ENCODE data around the gene SLC29A4.
"Not testable (repeated sequence)": the region's sequence is repeated elsewhere in the genome, so short reads cannot be mapped to it uniquely, and the experiment has no call there.

The SLC29A4 gene

DNA sequence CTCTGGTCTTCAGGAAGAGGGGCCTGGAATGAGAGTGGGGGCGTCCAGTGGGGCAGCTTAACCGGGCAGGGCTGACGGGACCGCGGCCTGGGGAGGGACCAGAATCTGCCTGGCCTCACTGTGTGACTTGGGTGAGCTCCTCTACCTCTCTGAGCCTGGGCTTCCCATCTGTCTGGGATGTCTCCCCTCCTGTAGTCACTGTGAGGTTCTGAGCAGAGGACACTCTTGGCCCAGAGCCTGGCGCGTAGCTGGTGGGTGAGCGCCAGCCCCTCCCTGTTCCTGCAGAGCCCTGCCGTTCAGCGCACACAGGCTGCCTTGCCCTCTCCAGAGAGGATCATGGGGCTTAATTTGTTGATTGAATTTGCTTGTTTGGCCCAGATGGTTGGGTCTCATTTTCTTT is 7.2 kb upstream of the SLC29A4 start:
- not testable (repeated sequence) for DNase-seq

DNA sequence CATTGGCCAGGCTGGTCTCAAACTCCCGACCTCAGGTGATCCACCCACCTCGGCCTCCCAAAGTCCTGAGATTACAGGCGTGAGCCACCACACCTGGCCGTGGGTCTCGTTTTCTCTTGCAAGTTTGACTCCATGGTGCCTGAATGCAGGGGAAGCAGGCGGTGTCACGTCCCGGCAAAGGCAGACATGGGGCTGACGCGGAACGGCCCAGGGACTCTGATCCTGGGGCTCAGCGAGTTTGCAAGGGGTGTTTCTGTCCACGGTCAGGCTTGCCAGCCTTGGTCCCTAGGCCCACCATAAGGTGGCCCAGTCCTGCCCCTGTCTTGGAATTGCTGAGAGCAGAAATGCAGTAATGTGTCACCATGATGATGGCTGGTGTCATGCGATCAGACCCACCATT is 6.6 kb upstream of the SLC29A4 start:
- DNase-seq: not testable (repeated sequence)

DNA sequence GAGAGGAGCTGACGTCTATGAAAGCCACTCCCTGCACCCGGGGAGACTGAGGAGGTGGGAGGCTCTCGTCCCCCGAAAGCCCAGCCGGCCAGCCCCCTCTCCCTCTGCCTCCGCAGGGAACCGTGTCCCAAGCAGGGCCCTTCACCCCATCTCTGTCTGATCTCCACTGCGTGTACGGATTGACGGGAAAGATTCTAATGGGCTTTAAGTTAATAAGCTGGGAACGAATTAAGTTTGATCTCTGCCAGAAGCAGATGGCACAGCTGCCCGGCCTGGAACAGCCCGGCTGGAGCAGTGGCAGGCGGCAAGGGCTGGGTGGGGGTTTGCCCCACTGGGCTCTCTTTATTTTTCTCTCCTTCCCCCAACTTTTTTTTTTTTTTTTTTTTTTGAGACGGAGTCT is 6.1 kb upstream of the SLC29A4 start:
- DNase-seq: no peak

DNA sequence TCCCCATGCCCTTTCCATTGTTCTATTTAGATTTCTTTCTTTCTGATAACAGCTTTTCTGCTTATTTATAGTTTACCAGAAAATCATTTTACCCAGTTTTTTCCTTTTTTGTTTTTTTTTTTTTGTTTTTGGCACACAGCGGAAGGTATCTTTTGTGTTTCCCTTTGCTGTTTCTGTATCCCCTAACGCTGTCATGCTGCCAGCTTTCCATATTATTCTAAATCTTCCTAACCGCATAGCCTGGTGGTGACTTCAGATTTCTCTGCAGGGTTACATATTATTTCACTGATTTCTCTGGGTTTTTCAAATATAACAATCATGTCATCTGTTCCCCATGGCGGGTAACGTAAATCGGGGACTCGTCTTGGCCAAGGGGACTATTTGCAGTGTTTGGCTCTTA is 4.0 kb upstream of the SLC29A4 start:
- no peak for DNase-seq

DNA sequence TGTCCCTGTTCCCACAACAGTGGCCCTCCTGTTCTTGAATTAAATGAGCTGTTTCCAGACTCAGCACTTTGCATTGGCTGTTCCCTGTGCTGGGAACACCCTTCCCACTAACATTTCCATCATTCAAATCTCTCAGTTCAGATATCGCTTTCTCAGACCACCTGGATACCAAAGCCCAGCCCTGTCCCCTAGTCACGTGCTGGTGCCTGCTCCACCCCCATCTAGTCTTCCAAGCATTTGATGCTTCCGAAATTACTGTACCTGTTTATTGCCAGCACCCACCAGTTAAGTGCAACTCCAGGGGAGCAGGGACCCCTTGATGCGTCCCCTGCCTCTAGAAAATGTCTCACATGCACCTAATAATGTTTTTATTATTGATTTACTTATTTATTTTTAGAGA is 3.0 kb upstream of the SLC29A4 start:
- no peak for DNase-seq

DNA sequence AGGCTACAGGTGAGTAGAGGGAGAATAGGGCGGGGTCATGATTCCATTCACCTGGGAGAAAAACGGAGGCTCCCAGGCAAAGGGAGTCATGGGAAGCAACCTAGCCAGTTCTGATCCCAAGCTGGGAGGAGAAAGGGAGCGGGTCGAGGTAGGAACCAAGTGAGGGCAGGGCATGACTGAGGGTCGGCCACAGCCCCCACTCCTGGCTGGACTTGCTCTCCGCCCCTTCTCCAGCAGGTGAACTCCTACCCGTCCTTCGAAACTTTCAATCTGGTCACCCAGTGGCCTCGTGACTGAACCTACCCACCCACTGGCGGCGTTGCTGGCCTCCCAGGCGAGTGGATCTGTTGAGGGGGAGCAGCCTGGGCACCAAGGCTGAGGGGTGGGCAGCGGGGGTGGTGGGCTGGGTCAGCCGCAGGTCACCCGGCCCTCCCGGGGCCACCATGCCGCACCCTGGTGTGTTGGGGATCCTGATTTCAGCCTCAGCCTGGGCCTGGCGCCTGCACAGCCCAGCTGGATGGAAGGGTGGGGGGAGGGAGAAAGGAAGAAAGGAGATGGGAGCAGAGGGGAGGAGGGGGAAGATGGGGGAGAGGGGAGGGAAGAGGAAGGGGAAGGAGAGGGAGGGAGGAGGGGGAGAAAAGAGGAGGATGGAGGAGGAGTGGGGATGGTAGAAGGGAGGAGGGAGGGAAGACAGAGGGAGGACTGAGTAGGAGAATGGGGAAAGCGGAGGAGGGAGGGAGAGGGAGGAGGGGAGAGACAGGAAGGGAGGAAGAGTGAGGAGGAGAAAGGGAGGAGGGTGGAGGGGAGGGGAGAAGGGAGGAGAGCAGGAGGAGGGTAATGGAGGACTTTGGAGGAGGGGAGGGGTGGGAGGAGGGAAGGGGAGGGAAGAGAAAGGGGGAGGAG is 894 bp upstream of the SLC29A4 start:
- DNase-seq: not testable (repeated sequence)

DNA sequence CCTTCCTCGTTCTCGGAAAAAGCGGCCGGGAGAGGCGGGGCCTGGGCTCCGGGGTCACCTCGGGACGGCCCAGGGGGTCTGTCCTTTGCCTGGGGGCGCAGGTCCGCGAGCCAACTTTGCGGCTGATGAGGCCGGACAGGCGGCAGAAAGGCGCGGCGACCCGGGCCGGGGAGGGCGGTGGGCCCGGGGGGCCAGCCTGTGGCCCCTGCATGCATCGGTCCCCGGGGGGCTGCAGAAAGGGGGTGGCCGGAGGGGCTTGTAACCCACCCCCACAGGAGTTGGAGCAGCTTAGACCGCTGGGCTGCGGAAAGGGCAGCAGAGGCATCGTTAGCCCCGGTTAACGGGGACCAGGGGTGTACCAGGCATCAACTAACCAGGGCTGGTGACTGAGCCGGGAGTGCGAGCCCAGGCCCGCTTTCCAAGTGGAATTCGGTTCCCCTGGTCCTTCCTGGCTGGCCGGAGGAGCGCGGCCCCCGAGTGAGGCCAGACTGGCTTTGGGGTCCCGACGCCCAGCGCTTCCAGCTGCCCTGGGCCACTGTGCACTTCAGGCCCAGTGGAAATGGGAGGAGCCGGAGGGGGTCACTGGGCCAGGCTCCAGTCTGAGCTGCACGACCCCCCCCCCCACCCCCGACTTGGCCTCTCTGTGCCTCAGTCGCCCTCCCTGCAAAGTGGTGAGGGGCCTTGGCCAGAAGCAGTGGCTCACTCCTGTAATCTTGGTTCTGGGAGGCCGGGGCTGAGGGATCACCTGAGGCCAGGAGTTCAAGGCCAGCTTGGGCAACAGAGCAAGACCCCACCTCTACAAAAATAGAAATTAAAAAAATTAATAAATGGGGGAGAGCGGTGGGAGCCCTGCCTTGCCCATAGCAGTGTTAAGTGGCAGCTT is 919 bp downstream of the SLC29A4 start:
- DNase-seq: no peak

DNA sequence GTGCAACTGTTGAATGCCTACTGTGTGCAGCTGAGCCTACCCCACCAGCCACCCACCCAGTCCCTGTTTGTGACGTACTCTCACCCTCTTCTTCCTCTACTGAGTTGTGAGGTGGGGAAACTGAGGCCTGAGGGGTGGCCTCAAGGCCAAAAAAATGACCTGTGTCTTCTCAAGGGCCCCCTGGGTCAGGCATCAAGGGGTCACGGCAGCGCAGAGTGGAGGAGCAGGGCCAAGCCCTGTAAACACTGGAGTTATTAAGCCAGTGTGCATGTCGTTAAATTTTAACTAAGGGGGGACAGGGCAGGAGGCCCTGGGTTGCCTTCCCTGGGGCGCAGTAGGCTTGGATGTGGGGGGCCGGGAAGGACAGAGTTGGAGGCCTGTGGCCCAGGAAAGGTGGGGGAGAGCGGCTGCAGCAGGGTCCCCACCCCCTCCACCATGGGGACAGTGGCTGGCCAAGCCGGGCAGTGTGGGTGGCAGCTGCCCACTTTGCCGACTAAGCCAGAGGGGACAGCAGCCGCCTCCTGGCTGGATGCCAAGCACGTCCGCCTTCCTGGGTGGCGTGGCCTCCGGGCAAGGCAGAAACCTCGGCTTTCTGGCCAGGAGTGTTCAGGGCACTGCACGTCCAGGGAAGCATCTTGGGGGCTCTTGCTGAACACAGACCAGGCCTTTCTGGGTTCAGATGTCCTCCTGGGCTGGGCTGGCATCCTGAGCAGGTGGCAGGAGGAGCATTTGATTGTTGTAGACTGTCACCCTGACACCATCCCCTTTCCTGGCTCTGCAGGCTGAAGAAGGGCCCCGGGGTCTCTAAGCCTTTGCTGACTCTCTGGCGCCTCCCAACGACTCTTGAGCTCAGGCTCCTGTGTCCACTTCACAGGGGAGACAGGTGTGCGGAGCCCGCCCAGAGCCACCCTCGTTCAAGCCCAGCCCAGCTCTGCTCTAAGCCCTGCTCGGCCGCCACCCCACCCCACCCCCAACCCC is 1.9 kb downstream of the SLC29A4 start:
- DNase-seq: no peak

DNA sequence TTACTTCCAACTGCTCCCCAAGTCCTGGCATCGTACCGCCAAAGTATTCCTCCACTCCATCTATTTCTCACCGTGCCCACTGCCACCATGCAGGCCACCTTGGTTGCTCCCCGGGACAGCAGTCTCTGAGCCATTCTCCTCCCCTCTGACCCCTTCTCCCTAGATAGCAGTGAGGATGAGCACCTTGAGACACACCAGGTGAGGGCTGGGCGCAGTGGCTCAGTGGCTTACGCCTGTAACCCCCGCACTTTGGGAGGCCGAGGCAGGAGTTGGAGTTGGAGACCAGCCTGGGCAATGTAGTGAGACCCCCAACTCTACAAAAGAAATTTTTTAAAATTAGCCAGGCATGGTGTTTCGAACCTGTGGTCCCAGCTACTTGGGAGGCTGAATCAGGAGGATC is 4.2 kb downstream of the SLC29A4 start:
- no peak for DNase-seq

DNA sequence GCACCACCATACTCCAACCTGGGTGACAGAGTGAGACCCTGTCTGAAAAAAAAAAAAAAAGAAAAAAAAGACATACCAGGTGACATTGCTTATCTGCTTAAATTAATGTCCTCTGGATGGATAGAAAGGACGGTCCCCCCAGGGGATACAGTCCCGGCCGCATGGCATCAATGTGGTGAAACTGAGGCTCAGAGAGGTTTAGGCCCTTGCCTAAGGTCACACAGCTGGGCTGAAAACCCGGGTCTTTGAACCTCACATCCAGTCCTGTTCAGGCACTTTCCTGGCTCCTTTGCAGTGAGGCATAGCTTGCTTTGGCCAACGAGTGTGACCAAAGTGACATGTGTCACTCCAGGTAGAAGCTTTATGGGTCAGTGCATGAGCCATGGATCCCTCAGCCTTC is 4.6 kb downstream of the SLC29A4 start:
- DNase-seq: not testable (repeated sequence)

DNA sequence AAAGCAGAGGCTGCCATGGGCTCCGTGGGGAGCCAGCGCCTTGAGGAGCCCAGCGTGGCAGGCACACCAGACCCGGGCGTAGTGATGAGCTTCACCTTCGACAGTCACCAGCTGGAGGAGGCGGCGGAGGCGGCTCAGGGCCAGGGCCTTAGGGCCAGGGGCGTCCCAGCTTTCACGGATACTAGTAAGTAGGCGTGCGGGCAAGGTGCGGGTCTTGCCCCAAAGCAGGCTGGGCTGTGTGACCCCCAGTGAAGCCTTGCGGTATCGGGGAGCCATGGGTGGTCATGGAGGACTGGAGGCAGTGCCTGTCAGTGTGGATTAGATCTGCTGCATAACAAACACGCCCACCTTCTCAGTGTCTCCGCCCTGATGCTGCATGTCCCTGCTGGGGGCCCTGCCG is 5.1 kb downstream of the SLC29A4 start:
- DNase-seq: no peak

DNA sequence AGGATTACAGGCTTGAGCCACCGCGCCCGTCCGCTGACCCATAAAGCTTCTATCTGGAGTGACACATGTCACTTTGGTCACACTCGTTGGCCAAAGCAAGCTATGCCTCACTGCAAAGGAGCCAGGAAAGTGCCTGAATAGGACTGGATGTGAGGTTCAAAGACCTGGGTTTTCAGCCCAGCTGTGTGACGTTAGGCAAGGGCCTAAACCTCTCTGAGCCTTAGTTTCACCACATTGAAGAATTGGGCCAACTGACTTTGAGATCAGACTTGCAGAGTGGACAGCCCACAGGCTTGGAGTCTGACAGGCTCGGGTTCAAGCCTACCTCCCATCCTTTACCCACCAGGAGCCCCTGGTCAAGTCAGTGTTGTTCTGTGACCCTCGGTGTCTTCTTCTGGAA is 5.8 kb downstream of the SLC29A4 start:
- DNase-seq: not testable (repeated sequence)

DNA sequence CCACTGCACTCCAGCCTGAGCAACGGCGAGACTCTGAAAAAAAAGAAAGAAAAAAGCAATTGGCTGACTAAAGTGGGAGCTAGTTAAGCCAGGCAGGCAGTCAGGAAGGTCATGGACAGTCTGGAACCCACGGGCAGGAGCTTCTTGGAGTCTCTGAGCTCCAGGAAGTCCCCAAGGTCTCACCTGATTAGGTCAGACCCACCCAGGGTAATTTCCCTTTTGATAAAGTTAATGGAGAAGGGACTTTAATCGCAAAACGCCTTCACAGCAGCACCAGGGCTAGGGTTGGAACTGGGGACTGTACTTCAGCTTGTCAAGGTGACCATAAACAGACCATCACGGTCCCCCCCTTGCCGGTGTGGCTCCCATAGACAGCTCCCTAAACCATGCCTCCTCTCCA is 6.6 kb downstream of the SLC29A4 start:
- DNase-seq: no peak

DNA sequence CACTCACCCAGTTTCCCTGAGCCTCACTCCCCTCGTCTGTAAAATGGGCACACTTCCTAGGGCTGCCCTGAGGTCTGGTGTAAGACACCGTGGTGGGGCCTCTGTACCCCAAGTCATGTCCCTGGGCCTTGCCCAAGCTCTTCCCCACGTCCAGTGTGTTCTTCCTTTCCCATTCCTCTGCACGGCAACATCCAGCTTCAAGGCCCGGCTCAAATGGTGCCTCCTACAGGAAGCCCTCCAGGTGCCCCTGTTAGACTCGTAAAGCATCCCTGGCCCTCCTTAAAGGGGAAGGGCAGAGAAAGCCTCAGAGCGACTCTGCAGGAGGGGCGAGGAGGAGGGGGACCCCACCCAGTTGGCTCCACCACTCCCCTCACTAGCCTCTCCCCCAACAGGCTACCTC is 8.6 kb downstream of the SLC29A4 start:
- DNase-seq: no peak

DNA sequence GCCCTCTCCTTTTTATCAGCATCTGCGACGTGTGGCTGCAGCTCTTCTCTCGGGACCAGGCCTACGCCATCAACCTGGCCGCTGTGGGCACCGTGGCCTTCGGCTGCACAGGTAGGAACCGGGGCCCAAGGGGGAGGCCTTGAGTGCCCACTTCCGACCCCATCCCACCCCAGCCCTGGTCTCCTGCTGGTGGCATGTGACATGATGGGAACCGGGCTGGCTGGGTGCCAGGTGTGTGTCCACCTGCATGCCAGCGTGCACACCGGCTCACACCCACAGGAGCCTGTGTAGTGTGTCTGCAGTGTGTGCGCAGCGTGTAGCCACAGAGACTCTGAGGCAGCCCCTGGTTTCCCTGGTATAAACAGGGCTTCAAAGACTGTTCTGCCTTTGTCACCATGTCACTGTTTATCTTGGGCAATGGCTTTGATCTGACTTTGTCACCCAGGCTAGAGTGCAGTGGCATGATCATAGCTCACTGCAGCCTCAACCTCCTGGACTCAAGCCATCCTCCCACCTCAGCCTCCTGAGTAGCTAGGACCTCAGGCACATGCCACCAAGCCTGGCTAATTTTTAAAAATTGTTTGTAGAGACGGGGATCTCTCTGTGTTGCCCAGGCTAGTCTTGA is 9.1 kb downstream of the SLC29A4 start:
- DNase-seq: not testable (repeated sequence)

DNA sequence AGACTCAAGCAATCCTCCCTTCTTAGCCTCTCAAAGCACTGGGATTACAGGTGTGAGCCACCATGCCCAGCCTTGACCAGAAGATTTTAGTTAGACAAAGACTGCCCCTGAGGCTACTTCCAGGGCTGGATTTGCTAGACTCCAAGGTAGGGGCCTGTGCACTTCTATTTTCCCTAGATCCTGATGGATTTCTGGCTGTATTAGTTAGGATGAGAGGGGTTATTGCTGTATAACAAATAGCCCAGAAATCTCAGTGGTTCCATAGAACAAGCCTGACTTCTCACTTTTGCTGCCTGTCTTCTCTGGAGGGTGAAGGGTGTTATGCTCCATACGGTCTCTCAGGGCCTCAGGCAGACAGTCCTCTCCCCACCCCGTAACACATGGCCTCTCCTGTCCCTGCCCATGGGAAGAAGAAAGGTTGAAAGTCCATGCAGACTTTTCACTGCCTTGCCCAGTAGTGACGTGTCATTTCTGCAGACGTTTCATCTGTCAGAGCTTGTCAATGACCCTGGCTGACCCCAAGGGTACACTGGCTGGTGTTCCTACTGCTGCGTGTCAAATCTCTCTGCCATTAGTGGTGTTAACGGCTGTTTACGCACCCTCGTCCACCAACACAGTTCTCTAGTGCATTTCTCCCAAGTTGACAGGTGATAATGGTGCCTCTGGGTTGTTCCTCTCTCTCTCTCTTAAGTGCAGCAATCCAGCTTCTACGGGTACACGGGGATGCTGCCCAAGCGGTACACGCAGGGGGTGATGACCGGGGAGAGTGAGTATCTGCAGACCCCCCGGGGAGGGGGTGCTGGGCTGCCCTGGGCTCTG is 11.6 kb downstream of the SLC29A4 start:
- DNase-seq: no peak

DNA sequence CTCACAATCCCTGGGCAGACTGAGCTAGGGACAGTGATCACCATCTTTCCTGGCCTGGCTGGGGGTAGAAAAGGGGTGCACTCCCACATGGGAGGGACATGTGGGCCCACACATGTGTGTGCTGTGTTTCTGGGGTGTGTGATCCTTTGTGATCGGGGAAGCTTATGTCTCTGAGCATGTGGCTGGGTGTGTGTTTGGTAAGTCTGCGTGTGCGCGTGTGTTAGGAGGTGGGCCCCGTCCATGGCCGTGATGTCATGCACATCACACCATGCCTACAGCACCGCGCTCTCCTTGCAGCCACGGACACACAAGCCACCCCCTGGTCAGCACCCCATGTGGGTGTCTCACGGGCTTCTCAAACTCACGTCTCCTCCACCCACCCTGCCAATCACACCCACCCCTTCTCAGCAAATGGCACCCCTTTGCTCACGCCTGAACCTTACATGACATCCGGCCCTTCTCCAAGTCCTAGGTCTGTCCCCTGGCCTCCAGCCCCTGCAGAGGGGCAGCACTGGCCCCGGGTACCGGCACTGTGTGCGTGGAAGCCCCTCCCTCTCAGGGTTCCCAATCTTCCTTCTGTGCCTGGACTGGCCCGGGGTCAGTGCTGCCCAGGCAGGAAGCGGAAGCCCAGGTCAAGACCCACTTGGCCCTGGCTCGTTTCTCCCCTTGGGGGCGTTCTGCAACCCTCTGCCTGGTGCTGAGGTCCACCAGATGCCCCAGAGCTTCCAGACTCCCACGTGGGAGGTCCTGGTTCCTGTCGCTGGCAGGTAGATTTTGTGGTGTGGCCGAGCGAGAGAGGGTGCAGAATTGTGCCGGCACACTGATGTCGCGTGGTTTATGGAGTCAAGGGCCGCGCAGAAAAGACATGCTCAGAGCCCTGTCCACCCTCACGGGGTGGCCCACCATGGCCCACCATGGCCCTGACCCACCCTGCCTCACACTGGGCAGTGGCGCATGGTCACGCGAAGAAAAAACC is 12.6 kb downstream of the SLC29A4 start:
- DNase-seq: no peak

DNA sequence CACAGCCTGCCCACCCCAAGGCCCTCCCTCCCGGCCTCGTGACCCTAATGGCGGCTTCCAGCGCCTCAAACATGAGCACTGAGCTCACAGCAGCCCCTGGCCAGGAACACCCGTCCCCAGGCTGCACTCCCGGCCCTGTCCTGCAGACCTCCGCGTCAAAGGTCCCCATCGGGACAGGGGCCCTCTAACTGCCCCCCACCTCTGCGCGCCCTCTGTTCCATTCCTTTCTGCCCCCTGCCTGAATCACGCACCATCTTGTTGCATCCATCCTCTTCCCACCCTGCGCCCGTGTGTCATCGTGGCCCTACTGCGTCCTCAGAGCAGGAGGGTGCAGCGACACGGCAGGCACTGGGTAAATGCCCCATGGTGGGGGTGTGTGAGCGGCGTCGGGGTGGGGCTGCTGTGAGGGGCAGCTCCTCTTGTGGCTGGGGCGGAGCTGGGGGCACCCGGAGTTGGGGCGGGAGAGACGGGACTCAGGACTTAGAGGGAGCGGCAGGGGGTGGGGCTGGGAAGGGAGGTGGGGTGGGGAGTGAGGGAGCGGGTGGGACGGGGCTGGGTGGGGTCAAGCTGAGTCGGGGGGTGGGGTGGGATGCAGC is 13.4 kb downstream of the SLC29A4 start:
- no peak for DNase-seq

DNA sequence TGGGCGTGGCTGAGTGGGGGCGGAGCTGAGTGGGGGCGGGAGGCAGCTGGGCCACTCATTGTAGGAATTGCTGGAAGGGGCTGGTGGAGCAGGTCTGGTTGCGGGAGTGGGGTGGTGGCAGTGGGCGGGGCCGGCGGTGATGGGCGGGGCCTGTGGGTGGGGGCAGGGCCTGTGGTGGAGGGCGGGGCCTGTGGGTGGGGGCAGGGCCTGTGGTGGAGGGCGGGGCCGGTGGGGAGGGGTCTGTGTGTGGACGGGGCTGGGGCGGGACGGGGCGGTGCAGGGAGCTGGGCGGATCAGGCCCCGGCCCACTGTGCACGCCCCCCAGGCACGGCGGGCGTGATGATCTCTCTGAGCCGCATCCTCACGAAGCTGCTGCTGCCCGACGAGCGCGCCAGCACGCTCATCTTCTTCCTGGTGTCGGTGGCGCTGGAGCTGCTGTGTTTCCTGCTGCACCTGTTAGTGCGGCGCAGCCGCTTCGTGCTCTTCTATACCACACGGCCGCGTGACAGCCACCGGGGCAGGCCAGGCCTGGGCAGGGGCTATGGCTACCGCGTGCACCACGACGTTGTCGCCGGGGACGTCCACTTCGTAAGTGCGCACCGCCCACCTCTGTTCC is 14.0 kb downstream of the SLC29A4 start:
- DNase-seq: peak; percentile 52 to 65

Measured in stimulated activated CD4-positive, alpha-beta T cell treated with anti-CD3 and anti-CD28 coated beads, Interleukin-4, amount 100 ng/mL, for 4 hours (primary cell).